Measurements from ENCODE around the gene KRTAP1-4. TPM values are rescaled to one million over a fixed set of nuclear protein-coding genes. Genes with fewer than 3 reads are reported as not detected.

The KRTAP1-4 gene
- total and polyA plus RNA-seq, 7 donors = not detected

- H3K9me3 ChIP-seq = no peaks in the 10 kb centered on the region
- H3K27me3 ChIP-seq = no peaks in the 10 kb centered on the region
- 19 to 68% methylated on average over 3 of the region's 3 CpGs for WGBS, 2 donors
- H3K4me1 ChIP-seq = no peaks in the 10 kb centered on the region
- intact Hi-C loops (cut with DNase I) = no loop called here
- DNase-seq = no peak
- H3K36me3 ChIP-seq = no peaks in the 10 kb centered on the region
- H3K27ac ChIP-seq = no peak overlapping the region
- H3K4me3 ChIP-seq = no peak overlapping the region
- TF ChIP-seq POLR2AphosphoS5 (IDR thresholded peaks at IDR 0.05) (no peak), POLR2A (IDR thresholded peaks at IDR 0.05) (no peak), CTCF (IDR thresholded peaks at IDR 0.05) (no peak), EP300 (IDR thresholded peaks at IDR 0.05) (no peak)
Measured at GRCh38 chr17:40992666-40993065, 37.3 kb downstream of the KRTAP1-4 start.

GRCh38 chr17:40986920-40987319 lies 43.1 kb downstream of the KRTAP1-4 start:
- 71 to 75% methylated on average over 8 of the region's 8 CpGs for WGBS, 2 donors
- no peak for DNase-seq
- H3K9me3 ChIP-seq = no peaks in the 10 kb centered on the region
- TF ChIP-seq EP300 (IDR thresholded peaks at IDR 0.05) (no peak), CTCF (IDR thresholded peaks at IDR 0.05) (no peak), POLR2AphosphoS5 (IDR thresholded peaks at IDR 0.05) (no peak), POLR2A (IDR thresholded peaks at IDR 0.05) (no peak)
- no peaks in the 10 kb centered on the region for H3K27me3 ChIP-seq
- no peaks in the 10 kb centered on the region for H3K36me3 ChIP-seq
- H3K4me3 ChIP-seq = no peak overlapping the region
- no peaks in the 10 kb centered on the region for H3K4me1 ChIP-seq
- H3K27ac ChIP-seq = no peak overlapping the region
- intact Hi-C loops (cut with DNase I) = no loop called here

GRCh38 chr17:40984226-40984625 lies 45.8 kb downstream of the KRTAP1-4 start, which contains the start of gene KRT40:
Gene KRT40 (minus strand): TSS chr17:40984326. CDS start chr17:40984273, 53 bp downstream.
- Histone ChIP-seq H3K9me3 (no peaks in the 10 kb centered on the region), H3K4me3 (no peak within 1 kb of the TSS), H3K27me3 (no peaks in the 10 kb centered on the region), H3K4me1 (peaks cover 0 to 8% (median 0%) of the 10 kb centered on the region in 4 donors), H3K27ac (no peak within 1 kb of the TSS), H3K36me3 (no peaks in the 10 kb centered on the region)
- no peak for TF ChIP-seq CTCF (IDR thresholded peaks at IDR 0.05)
- intact Hi-C loops (cut with DNase I) = no loop called here
- WGBS, 2 donors = 30 to 49% methylated on average over 3 of the region's 3 CpGs
- DNase-seq = no peak

GRCh38 chr17:40981115-40981514 lies 48.9 kb downstream of the KRTAP1-4 start:
- no peaks in the 10 kb centered on the region for H3K9me3 ChIP-seq
- DNase-seq = no peak
- no peak overlapping the region for H3K4me3 ChIP-seq
- no peak overlapping the region for H3K27ac ChIP-seq
- no peaks in the 10 kb centered on the region for H3K36me3 ChIP-seq
- H3K27me3 ChIP-seq = peaks cover 0 to 6% (median 0%) of the 10 kb centered on the region in 3 donors
- peaks cover 0 to 8% (median 0%) of the 10 kb centered on the region in 4 donors for H3K4me1 ChIP-seq
- intact Hi-C loops (cut with DNase I) = no loop called here
- WGBS, 2 donors = 60 to 68% methylated on average over 5 of the region's 5 CpGs
- TF ChIP-seq POLR2A (IDR thresholded peaks at IDR 0.05) (no peak), POLR2AphosphoS5 (IDR thresholded peaks at IDR 0.05) (no peak), EP300 (IDR thresholded peaks at IDR 0.05) (no peak), CTCF (IDR thresholded peaks at IDR 0.05) (no peak)

- H3K27me3 ChIP-seq = peaks cover 0 to 7% (median 0%) of the 10 kb centered on the region in 3 donors
- DNase-seq = no peak
- intact Hi-C loops (cut with DNase I) = no loop called here
- 63 to 79% methylated on average over 8 of the region's 8 CpGs for WGBS, 2 donors
- no peaks in the 10 kb centered on the region for H3K36me3 ChIP-seq
- H3K4me3 ChIP-seq = no peak overlapping the region
- H3K9me3 ChIP-seq = no peaks in the 10 kb centered on the region
- H3K27ac ChIP-seq = no peak overlapping the region
- H3K4me1 ChIP-seq = peaks cover 0 to 8% (median 0%) of the 10 kb centered on the region in 4 donors
- TF ChIP-seq POLR2AphosphoS5 (IDR thresholded peaks at IDR 0.05) = no peak
- TF ChIP-seq EP300 (IDR thresholded peaks at IDR 0.05) = no peak
- TF ChIP-seq POLR2A (IDR thresholded peaks at IDR 0.05) = no peak
- TF ChIP-seq CTCF (IDR thresholded peaks at IDR 0.05) = no peak
Measured at GRCh38 chr17:40980596-40980995, 49.4 kb downstream of the KRTAP1-4 start.

Data from sigmoid colon (tissue), 7 donors.